IPS-11a (cell line): Measurements from ENCODE around the gene PSEN2.
"Not testable (repeated sequence)": the region's sequence is repeated elsewhere in the genome, so short reads cannot be mapped to it uniquely, and the experiment has no call there.

Experiments
- H3K4me3 ChIP-seq: one replicate; pipeline ENCODE4 v1.5.1; 2013; ENCODE audit warnings: low read depth, low read length, control low read depth

The PSEN2 gene

DNA sequence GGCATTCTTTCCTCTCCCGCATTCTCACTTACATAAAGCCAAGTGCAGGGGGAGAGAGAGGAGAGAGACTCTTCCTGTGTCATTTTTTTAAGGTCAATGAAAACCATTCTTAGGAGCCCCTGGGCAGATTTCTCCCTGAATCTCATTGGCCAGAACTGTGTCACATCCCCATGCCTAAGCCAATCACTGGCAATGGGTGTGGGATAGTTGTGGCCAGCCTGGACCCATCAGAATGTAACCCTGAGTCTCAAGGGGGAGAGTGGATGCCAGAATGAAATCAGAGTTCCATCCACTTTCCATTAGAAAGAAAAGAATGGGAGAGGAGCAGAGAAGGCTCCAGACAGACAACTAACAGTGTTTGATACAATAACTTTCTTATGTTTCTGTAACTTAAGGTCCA lies 38.5 kb downstream of the PSEN2 start:
- H3K4me3 ChIP-seq, result no peak overlapping the region

GRCh38 chr1:226912587-226913176 lies 42.3 kb downstream of the PSEN2 start:
- no peak overlapping the region for H3K4me3 ChIP-seq

- no peak overlapping the region for H3K4me3 ChIP-seq
Observed at GRCh38 chr1:226915672-226915995, 45.2 kb downstream of the PSEN2 start.

- no peak overlapping the region for H3K4me3 ChIP-seq
Observed at GRCh38 chr1:226916497-226916896, 46.1 kb downstream of the PSEN2 start.

GRCh38 chr1:226919587-226919986 lies 49.2 kb downstream of the PSEN2 start:
- no peak overlapping the region for H3K4me3 ChIP-seq

DNA sequence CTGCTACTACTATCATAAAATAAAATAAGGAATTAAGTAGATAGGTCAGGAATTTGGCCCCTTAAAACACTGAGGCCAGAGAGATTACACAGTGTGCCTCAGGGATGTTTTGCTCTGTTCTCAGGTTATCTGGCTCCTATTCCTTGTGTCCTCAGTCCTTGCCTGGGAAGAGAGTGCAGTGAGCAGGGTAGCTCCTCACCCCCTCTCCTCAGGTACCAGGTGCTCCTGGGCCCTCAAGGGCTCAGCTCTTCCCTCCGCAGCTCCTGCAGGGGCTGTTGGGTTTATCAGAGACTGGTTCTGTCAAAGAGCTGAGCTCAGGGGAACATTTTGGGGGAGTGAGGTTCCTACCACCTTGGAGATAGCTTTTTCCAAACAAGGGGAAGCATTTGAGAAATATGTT lies 49.6 kb downstream of the PSEN2 start:
- H3K4me3 ChIP-seq, result no peak overlapping the region

DNA sequence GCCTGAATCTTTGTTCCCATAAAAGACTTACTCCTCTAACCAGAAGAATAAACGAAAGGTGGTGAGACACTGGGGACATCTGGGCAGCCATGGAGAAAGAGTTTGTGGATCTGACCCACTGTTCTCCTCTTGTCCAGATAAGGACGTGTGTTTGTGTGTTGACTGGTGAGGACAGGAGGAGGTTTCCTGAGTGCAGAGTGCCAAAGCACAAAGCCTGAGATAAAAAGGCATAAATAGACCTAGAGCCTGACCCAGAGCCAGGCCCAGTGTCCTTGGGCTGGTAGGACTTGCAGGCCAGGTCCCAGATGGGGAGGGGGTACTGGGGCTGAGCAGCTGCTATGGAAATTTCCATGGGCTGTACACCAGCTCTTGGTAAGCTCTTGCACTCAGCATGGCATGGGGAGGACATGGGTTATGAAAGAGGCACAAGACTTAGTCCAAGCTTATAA lies 50.1 kb downstream of the PSEN2 start:
- no peak overlapping the region for H3K4me3 ChIP-seq

DNA sequence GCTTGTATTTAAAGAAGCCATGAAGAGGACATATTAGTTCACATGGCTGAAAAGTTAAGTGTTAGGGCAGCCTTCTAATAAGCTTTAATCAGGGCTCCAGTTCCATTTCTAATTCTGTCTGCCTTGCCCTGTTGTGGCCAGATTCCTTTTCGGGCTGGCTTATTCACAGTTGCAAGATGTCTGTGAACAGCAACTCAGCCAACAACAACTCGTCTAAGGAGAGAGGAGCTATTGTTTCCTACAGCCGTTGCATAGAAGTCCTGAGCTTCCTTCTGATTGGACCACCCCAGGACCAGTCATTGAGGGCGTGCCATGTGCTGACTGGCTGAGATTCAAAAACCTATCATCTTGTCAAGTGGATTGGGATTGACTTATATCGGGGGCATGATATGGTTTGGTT lies 51.1 kb downstream of the PSEN2 start:
- H3K4me3 ChIP-seq, result no peak overlapping the region

DNA sequence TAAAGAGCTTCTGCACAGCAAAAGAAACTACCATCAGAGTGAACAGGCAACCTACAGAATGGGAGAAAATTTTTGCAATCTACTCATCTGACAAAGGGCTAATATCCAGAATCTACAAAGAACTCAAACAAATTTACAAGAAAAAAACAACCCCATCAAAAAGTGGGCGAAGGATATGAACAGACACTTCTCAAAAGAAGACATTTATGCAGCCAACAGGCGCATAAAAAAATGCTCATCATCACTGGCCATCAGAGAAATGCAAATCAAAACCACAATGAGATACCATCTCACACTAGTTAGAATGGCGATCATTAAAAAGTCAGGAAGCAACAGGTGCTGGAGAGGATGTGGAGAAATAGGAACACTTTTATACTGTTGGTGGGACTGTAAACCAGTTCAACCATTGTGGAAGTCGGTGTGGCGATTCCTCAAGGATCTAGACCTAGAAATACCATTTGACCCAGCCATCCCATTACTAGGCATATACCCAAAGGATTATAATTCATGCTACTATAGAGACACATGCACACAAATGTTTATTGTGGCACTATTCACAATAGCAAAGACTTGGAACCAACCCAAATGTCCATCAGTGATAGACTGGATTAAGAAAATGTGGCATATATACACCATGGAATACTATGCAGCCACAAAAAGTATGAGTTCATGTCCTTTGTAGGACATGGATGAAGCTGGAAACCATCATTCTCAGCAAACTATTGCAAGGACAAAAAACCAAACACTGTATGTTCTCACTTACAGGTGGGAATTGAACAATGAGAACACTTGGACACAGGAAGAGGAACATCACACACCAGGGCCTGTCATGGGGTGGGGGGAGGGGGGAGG lies 59.1 kb downstream of the PSEN2 start:
- H3K4me3 ChIP-seq, result not testable (repeated sequence)

- no peak overlapping the region for H3K4me3 ChIP-seq
Observed at GRCh38 chr1:226934483-226935237, 64.2 kb downstream of the PSEN2 start.

GRCh38 chr1:226937940-226938725 lies 67.7 kb downstream of the PSEN2 start:
- H3K4me3 ChIP-seq, result no peak overlapping the region

- peak overlapping the region; percentile 67 for H3K4me3 ChIP-seq
Observed at GRCh38 chr1:226938903-226939437, 68.6 kb downstream of the PSEN2 start.

- H3K4me3 ChIP-seq, result peak overlapping the region; percentile 67
Observed at GRCh38 chr1:226939438-226940028, 69.1 kb downstream of the PSEN2 start.

DNA sequence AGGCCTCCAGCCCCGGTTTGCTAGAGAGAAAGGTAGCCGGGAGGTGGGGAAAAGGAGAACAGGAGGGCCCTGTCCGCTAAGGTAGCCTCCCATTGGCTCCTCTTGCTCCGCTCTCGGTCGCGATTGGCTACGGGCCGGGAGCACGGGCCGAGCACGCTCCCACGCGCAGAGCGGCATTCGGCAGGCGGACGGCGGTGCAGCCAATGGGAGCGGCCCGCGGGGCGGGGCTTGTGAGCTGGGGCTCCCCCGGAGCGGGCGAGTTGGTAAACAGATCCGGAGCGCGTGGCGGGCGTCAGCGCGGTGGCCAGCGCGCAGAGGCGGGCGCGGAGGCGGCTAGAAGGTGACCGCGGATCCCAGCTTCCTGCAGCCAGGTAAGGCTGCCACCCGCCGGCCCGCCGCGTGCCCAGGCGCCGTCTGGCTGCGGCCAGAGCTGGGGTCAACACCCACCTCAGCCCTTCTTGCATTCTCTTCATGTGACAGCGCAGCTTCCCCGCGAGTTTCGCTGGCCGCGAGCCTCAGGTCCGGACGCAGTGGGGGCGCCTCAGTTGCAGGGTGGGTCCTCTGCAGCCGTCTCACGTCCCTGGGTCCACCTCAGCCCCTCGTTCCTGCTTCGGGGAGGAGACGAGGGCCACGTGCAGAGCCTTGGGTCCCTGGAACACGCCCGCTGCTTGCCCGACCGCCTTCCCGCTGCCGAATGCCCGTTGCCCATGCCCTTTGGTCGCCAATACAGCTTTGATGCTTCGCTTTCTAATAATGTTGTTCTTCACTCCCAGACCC lies 69.8 kb downstream of the PSEN2 start, which contains the start of gene COQ8A:
COQ8A (plus strand) TSS at position 266 of the 777 bp plus-strand sequence. CDS start 21,092 bp downstream, outside the sequence.
- H3K4me3 ChIP-seq, result peak within 1 kb of the TSS; percentile 78

- H3K4me3 ChIP-seq, result peak overlapping the region; percentile 78
Observed at GRCh38 chr1:226940806-226941067, 70.3 kb downstream of the PSEN2 start.

GRCh38 chr1:226942392-226942791 lies 72.0 kb downstream of the PSEN2 start:
- no peak overlapping the region for H3K4me3 ChIP-seq

GRCh38 chr1:226943156-226943555 lies 72.7 kb downstream of the PSEN2 start:
- H3K4me3 ChIP-seq, result no peak overlapping the region

- no peak overlapping the region for H3K4me3 ChIP-seq
Observed at GRCh38 chr1:226943927-226944326, 73.5 kb downstream of the PSEN2 start.

GRCh38 chr1:226945106-226945857 lies 74.9 kb downstream of the PSEN2 start:
- no peak overlapping the region for H3K4me3 ChIP-seq
